ENCODE results near the gene ADAMTSL1.

The ADAMTSL1 gene

DNA sequence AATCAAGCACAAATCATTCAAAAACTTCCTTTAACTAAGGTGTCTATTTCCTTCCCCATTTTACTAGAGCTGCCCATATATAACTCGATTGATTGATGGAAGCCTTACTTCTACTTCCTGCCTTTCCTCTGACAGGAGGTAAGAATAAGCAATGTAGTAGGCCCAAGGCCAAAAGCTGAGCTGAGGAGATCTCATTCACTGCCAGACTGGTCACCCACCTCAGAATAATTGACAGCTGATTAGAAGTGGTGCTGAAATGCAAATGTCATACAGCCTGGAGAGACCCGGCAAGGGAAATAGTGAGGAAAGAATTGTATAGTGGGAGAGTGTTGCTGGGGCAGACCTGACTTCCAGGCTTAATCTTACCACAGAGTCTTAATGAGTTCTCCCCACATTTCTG lies 319.2 kb downstream of the ADAMTSL1 start:
- Histone ChIP-seq H2AFZ (ENCODE audit: low read depth, low read length) (no peak overlapping the region), H4K20me1 (ENCODE audit: insufficient read depth, low read length) (no peaks in the 10 kb centered on the region), H3K27ac (ENCODE audit: low read length) (no peak overlapping the region), H3K4me2 (ENCODE audit: insufficient read depth, low read length) (no peak overlapping the region), H3K4me3 (ENCODE audit: low read depth in 1 of 2, low read length in 2 of 2) (no peak overlapping the region), H3K9me3 (ENCODE audit: insufficient read depth, low read length, severe bottlenecking) (no peaks in the 10 kb centered on the region), H3K79me2 (ENCODE audit: insufficient read depth, low read length) (no peaks in the 10 kb centered on the region), H3K9ac (ENCODE audit: low read depth, low read length) (no peak overlapping the region), H3K36me3 (ENCODE audit: insufficient read depth, low read length) (no peaks in the 10 kb centered on the region), H3K4me1 (ENCODE audit: insufficient read depth, low read length) (no peaks in the 10 kb centered on the region), H3K27me3 (ENCODE audit: insufficient read depth, low read length, poor library complexity) (peaks cover 3% of the 10 kb centered on the region)
- ATAC-seq (ENCODE audit: insufficient read depth, low read depth) (no peak), DNase-seq (no peak)
- TF ChIP-seq EZH2 (IDR thresholded peaks at IDR 0.05; ENCODE audit: borderline replicate concordance, low read depth, low read length, severe bottlenecking), result no peak
- TF ChIP-seq, protein P1, sequence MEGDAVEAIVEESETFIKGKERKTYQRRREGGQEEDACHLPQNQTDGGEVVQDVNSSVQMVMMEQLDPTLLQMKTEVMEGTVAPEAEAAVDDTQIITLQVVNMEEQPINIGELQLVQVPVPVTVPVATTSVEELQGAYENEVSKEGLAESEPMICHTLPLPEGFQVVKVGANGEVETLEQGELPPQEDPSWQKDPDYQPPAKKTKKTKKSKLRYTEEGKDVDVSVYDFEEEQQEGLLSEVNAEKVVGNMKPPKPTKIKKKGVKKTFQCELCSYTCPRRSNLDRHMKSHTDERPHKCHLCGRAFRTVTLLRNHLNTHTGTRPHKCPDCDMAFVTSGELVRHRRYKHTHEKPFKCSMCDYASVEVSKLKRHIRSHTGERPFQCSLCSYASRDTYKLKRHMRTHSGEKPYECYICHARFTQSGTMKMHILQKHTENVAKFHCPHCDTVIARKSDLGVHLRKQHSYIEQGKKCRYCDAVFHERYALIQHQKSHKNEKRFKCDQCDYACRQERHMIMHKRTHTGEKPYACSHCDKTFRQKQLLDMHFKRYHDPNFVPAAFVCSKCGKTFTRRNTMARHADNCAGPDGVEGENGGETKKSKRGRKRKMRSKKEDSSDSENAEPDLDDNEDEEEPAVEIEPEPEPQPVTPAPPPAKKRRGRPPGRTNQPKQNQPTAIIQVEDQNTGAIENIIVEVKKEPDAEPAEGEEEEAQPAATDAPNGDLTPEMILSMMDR (IDR thresholded peaks at IDR 0.05; ENCODE audit: borderline replicate concordance, extremely low read depth, low read length, poor library complexity, severe bottlenecking), result no peak

DNA sequence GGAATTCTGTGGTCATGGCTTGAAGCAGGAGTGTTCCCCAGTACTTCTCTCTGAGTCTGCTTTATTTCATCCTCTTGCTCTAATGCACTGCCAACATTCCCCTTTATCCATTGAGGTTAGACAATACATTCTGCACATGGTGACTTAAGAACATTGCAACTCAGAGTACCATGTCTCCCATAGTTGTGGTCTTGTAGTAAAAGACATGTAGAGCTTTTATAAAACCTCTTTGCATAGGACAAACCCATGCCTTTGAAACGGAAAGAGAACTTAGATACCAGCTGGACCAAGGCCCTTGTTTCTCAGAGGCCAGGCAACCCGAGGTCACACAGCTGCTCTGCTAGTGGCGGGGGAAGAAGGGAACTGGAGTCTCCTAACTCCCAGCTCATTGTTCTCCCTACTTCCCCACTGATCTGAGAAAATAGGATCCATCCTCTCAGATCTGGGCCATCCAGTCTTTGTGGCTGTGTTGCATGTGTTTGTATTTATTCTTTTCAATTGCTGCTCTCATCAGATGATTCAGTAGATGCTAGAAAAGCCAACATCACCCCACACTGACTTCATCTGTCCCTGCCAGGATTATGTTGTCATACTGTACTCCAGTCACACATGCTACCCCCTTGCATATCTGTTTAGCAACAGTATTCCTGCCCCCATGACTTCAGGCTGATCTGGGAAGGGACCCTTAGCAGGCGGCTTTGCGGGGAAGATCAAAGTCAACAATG lies 322.2 kb downstream of the ADAMTSL1 start:
- ATAC-seq (ENCODE audit: insufficient read depth, low read depth) (no peak), DNase-seq (no peak)
- H3K27me3 ChIP-seq (ENCODE audit: insufficient read depth, low read length, poor library complexity), result peaks cover 3% of the 10 kb centered on the region
- peaks cover 9% of the 10 kb centered on the region for H3K4me1 ChIP-seq (ENCODE audit: insufficient read depth, low read length)
- no peak for TF ChIP-seq EZH2 (IDR thresholded peaks at IDR 0.05; ENCODE audit: borderline replicate concordance, low read depth, low read length, severe bottlenecking)
- no peak overlapping the region for H3K27ac ChIP-seq (ENCODE audit: low read length)
- H3K4me2 ChIP-seq (ENCODE audit: insufficient read depth, low read length), result no peak overlapping the region
- H3K9ac ChIP-seq (ENCODE audit: low read depth, low read length), result no peak overlapping the region
- H2AFZ ChIP-seq (ENCODE audit: low read depth, low read length), result no peak overlapping the region
- no peaks in the 10 kb centered on the region for H3K36me3 ChIP-seq (ENCODE audit: insufficient read depth, low read length)
- H3K79me2 ChIP-seq (ENCODE audit: insufficient read depth, low read length), result no peaks in the 10 kb centered on the region
- H3K9me3 ChIP-seq (ENCODE audit: insufficient read depth, low read length, severe bottlenecking), result no peaks in the 10 kb centered on the region
- H3K4me3 ChIP-seq (ENCODE audit: low read depth in 1 of 2, low read length in 2 of 2), result no peak overlapping the region
- H4K20me1 ChIP-seq (ENCODE audit: insufficient read depth, low read length), result no peaks in the 10 kb centered on the region

DNA sequence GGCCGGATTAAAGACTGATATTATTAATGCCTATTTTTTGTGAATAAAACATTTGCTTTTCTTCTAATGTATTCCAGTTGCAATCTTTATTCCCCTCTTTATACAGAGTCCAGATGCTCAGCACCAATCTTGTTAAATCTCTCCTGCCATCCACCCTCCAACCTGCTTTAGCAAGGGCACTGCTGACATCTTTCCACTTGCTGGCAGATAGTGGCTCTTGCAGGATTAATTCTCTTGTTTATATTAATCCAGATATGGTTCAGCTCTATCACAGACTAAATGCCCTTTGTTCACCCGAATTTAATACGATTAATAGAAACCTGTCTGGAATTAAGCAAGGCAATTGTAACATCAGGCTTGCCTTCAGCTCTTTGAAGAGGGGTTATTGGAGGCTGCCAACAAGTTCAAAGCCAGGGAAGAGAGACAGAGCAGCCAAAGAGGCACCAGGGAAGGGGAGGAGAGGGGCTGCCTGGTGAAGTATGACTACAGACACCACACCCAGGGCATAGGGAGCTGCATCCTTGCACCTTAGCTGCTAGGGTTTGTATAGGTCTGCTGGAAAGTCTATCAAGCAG lies 322.8 kb downstream of the ADAMTSL1 start:
- Histone ChIP-seq H3K4me3 (ENCODE audit: low read depth in 1 of 2, low read length in 2 of 2) (no peak overlapping the region), H4K20me1 (ENCODE audit: insufficient read depth, low read length) (no peaks in the 10 kb centered on the region), H3K4me2 (ENCODE audit: insufficient read depth, low read length) (no peak overlapping the region), H3K9ac (ENCODE audit: low read depth, low read length) (no peak overlapping the region), H3K36me3 (ENCODE audit: insufficient read depth, low read length) (no peaks in the 10 kb centered on the region), H3K4me1 (ENCODE audit: insufficient read depth, low read length) (peaks cover 9% of the 10 kb centered on the region), H2AFZ (ENCODE audit: low read depth, low read length) (no peak overlapping the region), H3K79me2 (ENCODE audit: insufficient read depth, low read length) (no peaks in the 10 kb centered on the region), H3K27ac (ENCODE audit: low read length) (no peak overlapping the region), H3K9me3 (ENCODE audit: insufficient read depth, low read length, severe bottlenecking) (no peaks in the 10 kb centered on the region), H3K27me3 (ENCODE audit: insufficient read depth, low read length, poor library complexity) (peaks cover 3% of the 10 kb centered on the region)
- no peak for ATAC-seq (ENCODE audit: insufficient read depth, low read depth)
- no peak for DNase-seq
- TF ChIP-seq, protein P1 (IDR thresholded peaks at IDR 0.05; ENCODE audit: borderline replicate concordance, extremely low read depth, low read length, poor library complexity, severe bottlenecking), result no peak
- TF ChIP-seq EZH2 (IDR thresholded peaks at IDR 0.05; ENCODE audit: borderline replicate concordance, low read depth, low read length, severe bottlenecking), result no peak

DNA sequence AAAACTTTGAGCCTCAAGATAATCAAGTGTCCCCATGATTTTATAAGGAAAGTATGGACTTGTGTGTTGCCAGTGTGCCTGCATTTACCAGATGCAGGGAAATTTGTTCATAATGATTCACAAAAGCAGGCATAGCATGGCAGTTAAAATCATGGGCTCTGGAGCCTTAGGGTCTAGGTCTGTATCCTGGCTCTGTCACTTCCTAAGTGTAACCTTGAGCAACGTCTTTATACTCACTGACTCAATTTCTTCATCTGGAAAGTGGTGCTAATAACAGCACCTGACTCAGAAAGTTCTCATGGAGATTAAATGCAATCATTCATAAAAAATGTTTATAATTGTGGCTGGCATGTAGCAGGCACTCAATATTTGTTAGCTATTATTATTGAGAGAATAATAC lies 324.2 kb downstream of the ADAMTSL1 start:
- no peak overlapping the region for H3K4me3 ChIP-seq (ENCODE audit: low read depth in 1 of 2, low read length in 2 of 2)

More for the DNA sequence above, 324.2 kb downstream of the ADAMTSL1 start:
- Histone ChIP-seq H3K9ac (ENCODE audit: low read depth, low read length) (no peak overlapping the region), H3K27me3 (ENCODE audit: insufficient read depth, low read length, poor library complexity) (peaks cover 3% of the 10 kb centered on the region), H3K4me1 (ENCODE audit: insufficient read depth, low read length) (peaks cover 9% of the 10 kb centered on the region), H4K20me1 (ENCODE audit: insufficient read depth, low read length) (no peaks in the 10 kb centered on the region), H3K4me2 (ENCODE audit: insufficient read depth, low read length) (no peak overlapping the region), H2AFZ (ENCODE audit: low read depth, low read length) (no peak overlapping the region), H3K27ac (ENCODE audit: low read length) (no peak overlapping the region), H3K36me3 (ENCODE audit: insufficient read depth, low read length) (no peaks in the 10 kb centered on the region), H3K9me3 (ENCODE audit: insufficient read depth, low read length, severe bottlenecking) (no peaks in the 10 kb centered on the region), H3K79me2 (ENCODE audit: insufficient read depth, low read length) (no peaks in the 10 kb centered on the region)
- ATAC-seq (ENCODE audit: insufficient read depth, low read depth), result no peak
- DNase-seq, result no peak
- TF ChIP-seq, protein P1 (IDR thresholded peaks at IDR 0.05; ENCODE audit: borderline replicate concordance, extremely low read depth, low read length, poor library complexity, severe bottlenecking), result no peak
- no peak for TF ChIP-seq EZH2 (IDR thresholded peaks at IDR 0.05; ENCODE audit: borderline replicate concordance, low read depth, low read length, severe bottlenecking)

Data from DND-41 (cell line).